Measurements from ENCODE around the gene GTF2H1.

DNA sequence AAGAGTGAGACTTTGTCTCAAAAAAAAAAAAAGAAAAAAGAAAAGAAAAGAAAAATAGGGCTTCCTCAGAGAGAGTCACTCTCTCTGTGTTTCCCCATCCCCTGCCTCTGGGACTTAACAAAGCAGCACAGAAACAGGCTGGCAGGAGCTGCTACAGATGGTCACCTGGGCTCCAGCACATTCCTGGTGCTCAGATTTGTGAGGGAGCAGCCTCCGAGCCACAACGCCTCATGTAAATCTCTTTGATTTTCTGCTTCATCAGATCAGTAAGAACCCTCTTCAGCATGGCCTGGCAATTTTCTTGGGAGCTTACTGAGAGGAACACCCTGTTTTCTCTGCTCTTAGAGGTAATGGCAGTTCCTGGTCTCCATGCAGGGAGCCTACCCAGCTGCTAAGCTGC lies 56.8 kb downstream of the GTF2H1 start:
- TF ChIP-seq, protein P1, sequence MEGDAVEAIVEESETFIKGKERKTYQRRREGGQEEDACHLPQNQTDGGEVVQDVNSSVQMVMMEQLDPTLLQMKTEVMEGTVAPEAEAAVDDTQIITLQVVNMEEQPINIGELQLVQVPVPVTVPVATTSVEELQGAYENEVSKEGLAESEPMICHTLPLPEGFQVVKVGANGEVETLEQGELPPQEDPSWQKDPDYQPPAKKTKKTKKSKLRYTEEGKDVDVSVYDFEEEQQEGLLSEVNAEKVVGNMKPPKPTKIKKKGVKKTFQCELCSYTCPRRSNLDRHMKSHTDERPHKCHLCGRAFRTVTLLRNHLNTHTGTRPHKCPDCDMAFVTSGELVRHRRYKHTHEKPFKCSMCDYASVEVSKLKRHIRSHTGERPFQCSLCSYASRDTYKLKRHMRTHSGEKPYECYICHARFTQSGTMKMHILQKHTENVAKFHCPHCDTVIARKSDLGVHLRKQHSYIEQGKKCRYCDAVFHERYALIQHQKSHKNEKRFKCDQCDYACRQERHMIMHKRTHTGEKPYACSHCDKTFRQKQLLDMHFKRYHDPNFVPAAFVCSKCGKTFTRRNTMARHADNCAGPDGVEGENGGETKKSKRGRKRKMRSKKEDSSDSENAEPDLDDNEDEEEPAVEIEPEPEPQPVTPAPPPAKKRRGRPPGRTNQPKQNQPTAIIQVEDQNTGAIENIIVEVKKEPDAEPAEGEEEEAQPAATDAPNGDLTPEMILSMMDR (IDR thresholded peaks at IDR 0.05; ENCODE audit: poor library complexity), result no peak
- TF ChIP-seq EZH2phosphoT487 (IDR thresholded peaks at IDR 0.05; ENCODE audit: low read depth, severe bottlenecking, unreplicated experiment) (no peak), EZH2 (IDR thresholded peaks at IDR 0.05; ENCODE audit: borderline replicate concordance) (no peak)

All from hepatocyte (in vitro differentiated cells).